Measurements from ENCODE around the gene TRIAP1. TPM values are rescaled to one million over a fixed set of nuclear protein-coding genes. Genes with fewer than 3 reads are reported as not detected.
"Not testable (repeated sequence)": the region's sequence is repeated elsewhere in the genome, so short reads cannot be mapped to it uniquely, and the experiment has no call there.

TRIAP1 gene
- total RNA-seq, 1 donor from 2014 or later: 14.4 TPM

GRCh38 chr12:120468821-120469449 is 22.8 kb upstream of the TRIAP1 start:
- DNase-seq: peak; percentile 67

DNA sequence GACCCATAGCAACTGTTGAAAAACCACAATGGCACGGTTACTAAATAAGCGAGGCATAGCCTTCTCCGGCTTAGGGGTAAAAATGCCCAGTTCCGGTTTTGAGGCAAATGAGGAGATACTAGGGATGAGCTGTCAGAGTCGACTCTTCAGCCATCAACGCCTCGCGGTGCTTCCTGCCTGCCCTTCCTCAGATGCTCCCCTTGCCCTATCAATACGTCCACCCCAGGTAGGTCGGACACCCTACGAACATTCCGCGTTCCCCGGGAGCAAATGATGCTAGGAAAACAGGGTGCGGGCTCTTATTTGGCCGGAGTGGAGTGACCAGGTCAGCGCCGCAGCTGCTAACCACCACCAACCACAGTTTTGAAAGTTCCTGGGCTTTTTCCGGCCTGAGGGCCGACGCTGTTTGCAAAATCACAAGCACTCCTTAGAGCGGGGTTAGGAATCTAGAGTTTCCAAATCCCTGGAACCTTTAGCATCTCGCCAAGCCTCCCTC is 22.2 kb upstream of the TRIAP1 start:
- DNase-seq: no peak

GRCh38 chr12:120467439-120467838 is 21.3 kb upstream of the TRIAP1 start:
- DNase-seq: no peak

DNA sequence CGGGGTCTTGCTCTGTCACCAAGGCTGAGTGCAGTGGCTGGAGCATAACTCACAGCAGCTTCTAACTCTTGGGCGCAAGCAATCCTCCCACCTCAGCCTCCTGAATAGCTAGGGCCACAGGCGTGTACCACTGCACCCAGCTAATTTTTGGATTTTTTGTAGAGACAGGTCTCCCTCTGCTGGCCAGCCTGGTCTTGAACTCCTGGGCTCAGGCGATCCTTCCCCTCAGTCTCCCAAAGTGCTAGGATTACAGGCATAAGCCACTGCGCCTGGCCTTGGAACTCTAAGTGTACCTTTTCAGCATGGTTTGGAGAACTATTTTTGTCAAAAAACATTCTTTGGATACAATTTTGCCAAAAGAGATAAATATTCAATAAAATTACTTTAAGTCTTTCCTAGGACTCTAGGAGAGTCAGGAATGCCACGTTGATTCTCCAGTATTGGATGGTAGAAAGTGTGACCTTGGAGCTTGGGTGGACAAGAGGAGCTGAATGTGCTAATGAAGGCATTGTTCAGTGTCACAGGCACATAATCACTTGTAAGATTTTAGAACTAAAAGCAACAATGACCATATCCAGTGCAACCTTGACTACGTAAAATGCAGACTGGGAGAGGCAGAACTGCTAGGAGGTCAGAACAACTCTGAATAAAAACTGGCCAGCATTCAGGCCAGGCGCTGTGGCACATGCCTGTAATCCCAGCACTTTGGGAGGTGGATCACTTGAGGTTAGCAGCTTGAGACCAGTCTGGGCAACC is 20.6 kb upstream of the TRIAP1 start:
- DNase-seq: no peak

- no peak for DNase-seq
Measured at GRCh38 chr12:120465756-120466155, 19.6 kb upstream of the TRIAP1 start.

GRCh38 chr12:120463712-120464111 is 17.5 kb upstream of the TRIAP1 start:
- DNase-seq: no peak

DNA sequence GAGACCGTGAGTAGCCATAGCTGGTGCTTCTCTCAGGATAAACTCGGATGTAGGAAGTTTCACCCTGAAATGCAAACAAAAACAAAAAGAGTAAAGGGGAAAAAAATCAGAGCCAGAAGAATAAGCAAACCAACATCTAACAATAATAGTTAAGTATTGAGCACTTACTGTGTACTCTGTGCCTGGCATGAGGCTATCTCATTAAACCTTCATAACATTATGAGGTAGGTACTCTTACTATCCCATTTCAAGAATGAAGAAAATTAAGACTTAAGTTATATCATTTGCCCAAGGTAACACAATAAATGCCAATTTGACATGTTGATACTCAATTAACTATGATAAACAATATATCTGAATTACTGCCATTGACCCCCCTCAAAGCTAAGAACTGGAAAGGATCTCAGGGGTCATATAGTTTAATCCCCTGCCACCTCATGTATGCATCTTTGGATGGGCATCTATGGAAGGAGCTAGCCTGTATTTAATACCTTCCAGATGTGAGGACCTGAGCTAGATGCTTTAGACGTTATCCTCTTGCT is 16.0 kb upstream of the TRIAP1 start:
- no peak for DNase-seq

- DNase-seq: no peak
Measured at GRCh38 chr12:120460157-120460556, 14.0 kb upstream of the TRIAP1 start.

- DNase-seq: no peak
Measured at GRCh38 chr12:120457133-120457532, 10.9 kb upstream of the TRIAP1 start.

GRCh38 chr12:120455302-120455701 is 9.1 kb upstream of the TRIAP1 start:
- DNase-seq: no peak

DNA sequence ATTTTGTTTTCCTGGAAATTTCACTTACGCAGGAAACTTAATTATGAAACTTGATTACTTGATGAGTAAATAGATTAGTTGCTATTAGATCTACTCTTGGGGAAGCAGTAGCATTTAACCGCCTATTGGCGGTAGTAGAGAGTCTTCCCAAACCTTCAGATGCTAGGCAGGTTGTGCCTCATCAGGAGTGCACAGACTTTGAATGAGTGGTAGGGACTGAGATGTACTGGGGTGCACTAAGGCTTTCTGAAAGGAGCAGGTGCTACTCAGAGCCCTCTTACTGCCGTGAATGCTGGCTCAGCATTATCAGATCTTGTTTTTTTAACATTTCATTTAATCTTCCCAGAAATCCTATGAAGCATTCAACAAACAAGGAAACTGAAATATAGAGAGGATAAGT is 7.8 kb upstream of the TRIAP1 start:
- DNase-seq: no peak

GRCh38 chr12:120453060-120453750 is 7.0 kb upstream of the TRIAP1 start:
- DNase-seq: no peak

DNA sequence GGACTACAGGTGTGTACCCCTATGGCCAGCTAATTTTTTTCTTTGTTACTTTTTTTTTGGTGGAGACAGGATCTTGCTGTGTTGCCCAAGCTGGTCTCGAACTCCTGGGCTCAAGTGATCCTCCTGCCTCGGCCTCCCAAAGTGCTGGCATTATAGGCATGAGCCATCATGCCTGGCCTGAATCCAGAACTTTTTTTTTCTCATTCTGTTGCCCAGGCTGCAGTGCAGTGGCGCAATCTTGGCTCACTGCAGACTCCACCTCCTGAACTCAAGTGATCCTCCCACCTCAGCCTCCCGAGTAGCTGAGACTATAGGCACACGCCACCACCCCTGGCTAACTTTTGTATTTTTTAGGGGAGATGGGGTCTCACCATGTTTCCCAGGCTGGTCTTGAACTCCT is 6.3 kb upstream of the TRIAP1 start:
- DNase-seq: not testable (repeated sequence)

DNA sequence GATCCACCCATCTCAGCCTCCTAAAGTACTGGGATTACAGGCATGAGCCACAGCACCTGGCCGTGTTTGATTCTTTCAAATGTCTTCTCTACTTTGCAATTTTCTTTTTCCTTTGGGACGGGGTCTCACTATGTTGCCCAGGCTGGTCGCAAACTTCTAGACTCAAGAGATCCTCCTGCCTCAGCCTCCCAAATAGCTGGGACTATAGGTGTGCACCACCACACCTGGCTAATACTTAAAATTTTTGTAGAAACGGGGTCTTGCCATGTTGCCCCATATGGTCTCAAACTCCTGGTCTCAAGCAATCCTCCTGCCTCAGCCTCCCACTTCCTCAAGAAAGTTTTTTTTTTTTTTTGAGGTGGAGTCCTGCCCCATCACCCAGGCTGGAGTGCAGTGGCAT is 1.8 kb upstream of the TRIAP1 start:
- no peak for DNase-seq

GRCh38 chr12:120446844-120447178 is 627 bp upstream of the TRIAP1 start:
- not testable (repeated sequence) for DNase-seq

GRCh38 chr12:120444676-120445075 is 1.5 kb downstream of the TRIAP1 start:
- no peak for DNase-seq

- no peak for DNase-seq
Measured at GRCh38 chr12:120439646-120440247, 6.4 kb downstream of the TRIAP1 start.

GRCh38 chr12:120438495-120439198 is 7.5 kb downstream of the TRIAP1 start:
- no peak for DNase-seq

- peak; percentile 93 for DNase-seq
Measured at GRCh38 chr12:120437735-120438494, 8.3 kb downstream of the TRIAP1 start, which contains the start of gene COX6A1. COX6A1 (plus strand) TSS chr12:120438113; CDS start chr12:120438127, 14 bp downstream.

- no peak for DNase-seq
Measured at GRCh38 chr12:120432772-120433525, 13.2 kb downstream of the TRIAP1 start.

Measured in skin of body (tissue), 2 donors.